Erythroblast (primary cell): ENCODE results near the gene SIL1.

Experiments
- GATA1 ChIP-seq: IDR thresholded peaks from 2 replicates; pipeline ENCODE4 v1.6.1; 2011; ENCODE audit warnings: low read depth, mild to moderate bottlenecking, control low read depth, low read length, moderate library complexity
- POLR2A ChIP-seq: IDR thresholded peaks from 2 replicates; pipeline ENCODE4 v1.6.1; 2011; ENCODE audit warnings: mild to moderate bottlenecking, low read length

- TF ChIP-seq POLR2A (no peak), GATA1 (no peak)
Observed at GRCh38 chr5:139116100-139116655, 82.0 kb downstream of the SIL1 start.
